NCI-H2227 (cell line): ENCODE measurements around the gene MYO3A.

ENCODE experiments used
- DNase-seq: peaks from one replicate; lab custom pipeline; 2025; ENCODE audit not compliant: unreplicated experiment; lab: John Stamatoyannopoulos, UW

The MYO3A gene, protein sequence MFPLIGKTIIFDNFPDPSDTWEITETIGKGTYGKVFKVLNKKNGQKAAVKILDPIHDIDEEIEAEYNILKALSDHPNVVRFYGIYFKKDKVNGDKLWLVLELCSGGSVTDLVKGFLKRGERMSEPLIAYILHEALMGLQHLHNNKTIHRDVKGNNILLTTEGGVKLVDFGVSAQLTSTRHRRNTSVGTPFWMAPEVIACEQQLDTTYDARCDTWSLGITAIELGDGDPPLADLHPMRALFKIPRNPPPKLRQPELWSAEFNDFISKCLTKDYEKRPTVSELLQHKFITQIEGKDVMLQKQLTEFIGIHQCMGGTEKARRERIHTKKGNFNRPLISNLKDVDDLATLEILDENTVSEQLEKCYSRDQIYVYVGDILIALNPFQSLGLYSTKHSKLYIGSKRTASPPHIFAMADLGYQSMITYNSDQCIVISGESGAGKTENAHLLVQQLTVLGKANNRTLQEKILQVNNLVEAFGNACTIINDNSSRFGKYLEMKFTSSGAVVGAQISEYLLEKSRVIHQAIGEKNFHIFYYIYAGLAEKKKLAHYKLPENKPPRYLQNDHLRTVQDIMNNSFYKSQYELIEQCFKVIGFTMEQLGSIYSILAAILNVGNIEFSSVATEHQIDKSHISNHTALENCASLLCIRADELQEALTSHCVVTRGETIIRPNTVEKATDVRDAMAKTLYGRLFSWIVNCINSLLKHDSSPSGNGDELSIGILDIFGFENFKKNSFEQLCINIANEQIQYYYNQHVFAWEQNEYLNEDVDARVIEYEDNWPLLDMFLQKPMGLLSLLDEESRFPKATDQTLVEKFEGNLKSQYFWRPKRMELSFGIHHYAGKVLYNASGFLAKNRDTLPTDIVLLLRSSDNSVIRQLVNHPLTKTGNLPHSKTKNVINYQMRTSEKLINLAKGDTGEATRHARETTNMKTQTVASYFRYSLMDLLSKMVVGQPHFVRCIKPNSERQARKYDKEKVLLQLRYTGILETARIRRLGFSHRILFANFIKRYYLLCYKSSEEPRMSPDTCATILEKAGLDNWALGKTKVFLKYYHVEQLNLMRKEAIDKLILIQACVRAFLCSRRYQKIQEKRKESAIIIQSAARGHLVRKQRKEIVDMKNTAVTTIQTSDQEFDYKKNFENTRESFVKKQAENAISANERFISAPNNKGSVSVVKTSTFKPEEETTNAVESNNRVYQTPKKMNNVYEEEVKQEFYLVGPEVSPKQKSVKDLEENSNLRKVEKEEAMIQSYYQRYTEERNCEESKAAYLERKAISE (N-terminal part only)

DNA sequence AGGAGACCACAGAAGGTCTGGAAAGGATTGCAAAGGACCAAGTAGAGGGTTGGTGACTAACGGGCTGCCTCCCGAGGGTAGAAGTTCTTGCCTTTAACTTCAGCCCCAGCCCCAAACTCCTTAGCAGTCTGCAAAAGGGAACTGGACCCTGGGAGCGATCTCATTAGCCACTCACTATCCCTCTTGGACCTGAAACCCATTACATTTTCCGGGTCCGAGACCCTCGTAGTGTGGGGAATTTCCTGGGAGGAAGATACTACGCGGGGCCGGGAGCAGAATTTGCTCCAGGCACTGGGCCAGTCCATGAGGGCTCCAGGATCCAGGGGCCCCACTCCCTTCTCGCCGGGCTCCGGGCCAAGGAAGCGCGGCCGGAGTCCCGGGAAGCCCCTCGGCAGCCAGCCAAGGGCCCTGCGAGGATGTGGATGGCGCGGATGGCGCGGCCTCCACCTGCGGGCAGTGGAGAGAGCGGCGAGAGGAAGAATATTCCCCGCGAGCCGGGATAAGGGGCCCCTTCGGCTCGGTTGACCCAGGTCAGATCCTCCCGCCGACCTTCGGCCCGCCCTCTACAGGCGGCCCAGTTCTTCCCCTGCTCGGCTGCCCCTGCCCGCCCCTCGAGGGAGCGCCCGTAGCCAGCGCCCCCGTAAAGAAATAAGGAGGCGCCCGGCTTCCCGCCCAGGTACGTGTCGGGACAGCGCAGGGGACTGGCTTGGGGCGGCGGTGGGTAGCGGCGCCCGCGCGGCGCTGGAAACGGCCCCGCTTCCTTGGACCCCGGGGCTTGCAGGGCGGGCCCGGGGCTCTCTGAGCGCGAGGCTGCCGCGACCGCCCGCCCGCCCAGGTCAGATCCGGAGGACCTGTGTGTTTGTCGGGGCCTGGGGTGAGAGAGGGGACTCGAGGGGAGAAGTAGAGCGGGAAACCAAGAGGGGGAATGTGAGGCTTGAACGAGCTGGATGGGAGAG, at the start of gene MYO3A:
TSS of gene MYO3A (plus strand) at position 577 of the 956 bp plus-strand sequence. CDS start 17,882 bp downstream, outside the sequence.
- peak; percentile 75 for DNase-seq

DNA sequence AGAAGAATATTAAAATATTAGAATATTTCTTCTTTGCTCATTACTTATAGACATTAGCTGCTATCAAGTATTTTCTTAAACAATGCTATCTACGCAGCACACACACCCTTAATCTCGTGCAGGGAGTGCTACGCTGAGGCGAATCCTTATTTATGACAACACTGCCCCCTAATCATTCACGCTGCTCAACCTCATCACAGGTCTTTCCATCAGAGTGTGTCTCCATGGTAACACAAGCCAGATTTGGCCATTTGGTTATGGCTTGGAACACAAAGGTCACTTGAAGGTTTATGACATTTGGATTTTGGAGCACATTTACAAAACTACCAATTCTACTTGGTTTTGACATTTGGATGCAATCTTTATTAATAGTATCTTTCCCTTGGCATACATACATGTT, 45.4 kb upstream of the MYO3A start:
- peak; percentile 52 for DNase-seq

DNA sequence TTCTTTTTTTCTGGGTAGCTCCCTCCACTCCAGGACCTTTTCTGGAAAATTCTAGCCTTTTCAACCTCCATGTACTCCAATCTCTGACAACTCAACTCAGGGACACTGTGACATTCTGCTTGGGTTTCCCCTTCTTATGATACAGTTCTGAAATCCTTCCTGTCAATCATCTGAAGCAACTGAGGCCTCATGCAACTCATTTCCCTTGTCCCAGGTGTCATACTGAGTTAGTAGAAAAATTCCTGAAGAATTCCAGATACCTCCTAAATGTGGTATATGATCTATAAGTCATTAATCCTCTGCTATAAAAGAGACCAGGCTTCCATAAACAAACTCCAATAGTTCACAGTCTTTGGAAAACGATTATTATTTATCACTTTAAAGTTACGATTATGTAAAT, 43.0 kb upstream of the MYO3A start:
- DNase-seq = no peak

DNA sequence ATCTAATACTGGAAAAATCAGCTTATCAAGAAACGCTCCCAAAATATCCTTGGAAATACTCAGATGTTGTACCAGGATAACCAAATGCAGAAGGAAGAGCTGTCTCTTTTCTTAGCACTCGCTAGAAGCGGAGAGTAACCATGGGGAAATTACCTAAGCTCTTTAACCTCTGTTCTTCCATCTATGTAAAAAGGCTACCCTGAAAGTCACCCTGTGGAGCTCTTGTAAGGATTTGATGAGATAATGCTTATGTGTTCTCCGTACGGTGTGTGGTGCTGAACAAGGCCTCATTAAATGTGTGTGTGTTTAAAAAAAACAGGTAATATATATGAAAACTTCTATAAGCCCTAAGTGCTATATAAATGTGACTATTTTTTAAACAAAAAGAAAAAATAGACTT, 38.2 kb upstream of the MYO3A start:
- DNase-seq = peak; percentile 27

DNA sequence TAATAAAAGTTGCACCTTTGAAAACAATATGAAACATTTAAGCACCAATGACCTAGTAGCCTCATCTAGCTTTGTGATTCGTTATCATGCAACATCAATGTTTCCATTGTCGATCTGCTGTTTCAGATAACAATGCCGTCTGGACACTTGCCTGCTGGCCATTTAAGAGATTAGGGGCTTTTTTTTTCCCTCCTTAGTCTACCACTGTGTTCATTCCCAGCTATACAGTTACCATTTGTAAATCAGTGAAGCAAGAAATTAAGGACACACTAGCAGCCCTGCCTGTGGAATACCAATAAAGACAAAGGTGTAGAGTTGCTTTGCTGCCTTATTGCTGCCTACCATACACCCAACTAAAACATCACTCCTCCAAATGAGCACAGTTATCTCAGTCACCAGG, 37.6 kb upstream of the MYO3A start:
- DNase-seq = no peak

DNA sequence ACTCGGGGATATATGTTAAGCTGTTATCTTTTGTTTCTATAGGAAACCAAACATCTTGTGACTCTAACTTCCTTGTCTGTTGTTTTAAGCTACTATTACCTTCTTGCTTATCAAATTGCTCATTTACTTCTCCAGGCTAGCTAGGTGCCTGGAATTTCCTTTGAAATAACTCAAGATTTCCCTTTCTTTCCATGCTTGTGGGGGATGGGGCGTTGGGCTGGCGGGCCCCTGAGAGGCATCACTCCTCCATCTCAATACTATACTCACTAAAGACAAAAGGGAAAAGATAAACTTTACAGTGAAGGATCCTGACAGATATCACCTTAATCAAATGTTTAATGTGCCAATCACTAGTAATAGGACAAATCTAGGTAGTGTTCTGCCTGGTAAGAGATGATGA, 34.7 kb upstream of the MYO3A start:
- no peak for DNase-seq

DNA sequence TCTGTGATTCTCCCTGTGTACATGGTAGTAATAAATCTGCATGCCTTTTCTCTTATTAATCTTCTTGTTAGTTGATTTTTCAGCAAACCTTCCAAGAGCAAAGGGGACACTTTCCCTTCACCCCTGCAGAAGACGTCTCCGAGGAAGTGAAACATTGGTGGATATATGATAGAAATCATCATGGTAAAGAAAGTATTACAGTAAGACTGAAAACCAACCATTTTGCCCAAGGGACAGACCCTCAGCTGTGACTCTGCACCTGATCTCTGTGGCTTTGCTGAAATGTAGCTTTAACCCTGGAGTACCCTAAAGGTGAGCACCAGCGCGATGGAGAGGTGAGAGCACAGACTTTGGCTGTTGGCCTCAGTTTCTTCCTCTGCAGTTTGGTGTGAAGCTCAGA, 32.8 kb upstream of the MYO3A start:
- DNase-seq = no peak

DNA sequence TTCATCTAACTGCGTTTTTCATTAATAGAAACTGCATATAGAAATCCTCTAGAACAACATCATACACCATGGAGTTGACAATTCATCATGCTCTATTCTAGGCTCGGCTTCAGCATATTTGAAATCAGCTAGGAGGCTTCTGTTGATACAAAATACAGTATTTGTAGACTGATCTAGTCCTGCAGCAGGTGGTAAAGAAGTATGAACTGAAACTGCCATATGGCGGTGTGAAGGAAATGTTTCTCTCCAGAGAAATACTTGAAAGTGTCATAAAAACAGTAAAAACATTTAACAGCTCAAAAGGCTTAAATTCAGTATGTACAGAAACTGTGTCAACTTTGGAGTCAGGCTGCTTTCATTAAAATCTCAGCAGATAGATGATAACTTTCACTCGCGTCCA, 32.0 kb upstream of the MYO3A start:
- DNase-seq = no peak

DNA sequence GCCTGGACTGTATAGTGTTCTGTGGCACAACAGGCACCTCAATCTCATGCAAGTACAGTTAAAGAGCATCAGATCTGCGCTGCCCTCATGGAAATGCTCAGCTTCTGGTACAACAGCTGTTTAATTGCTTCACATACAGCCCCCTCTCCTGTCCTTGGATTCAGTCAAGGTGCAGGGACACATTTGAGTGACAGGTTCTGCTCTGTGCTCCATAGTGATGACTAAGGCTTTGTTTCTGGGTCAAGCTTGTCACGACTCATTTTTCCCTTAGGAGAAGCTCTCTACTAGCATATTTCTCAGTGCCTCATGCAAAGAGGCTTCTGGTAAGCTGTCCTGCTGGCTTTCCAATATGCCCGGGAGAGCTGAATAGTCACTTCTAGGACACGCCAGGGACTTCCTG, 26.8 kb upstream of the MYO3A start:
- DNase-seq = no peak

DNA sequence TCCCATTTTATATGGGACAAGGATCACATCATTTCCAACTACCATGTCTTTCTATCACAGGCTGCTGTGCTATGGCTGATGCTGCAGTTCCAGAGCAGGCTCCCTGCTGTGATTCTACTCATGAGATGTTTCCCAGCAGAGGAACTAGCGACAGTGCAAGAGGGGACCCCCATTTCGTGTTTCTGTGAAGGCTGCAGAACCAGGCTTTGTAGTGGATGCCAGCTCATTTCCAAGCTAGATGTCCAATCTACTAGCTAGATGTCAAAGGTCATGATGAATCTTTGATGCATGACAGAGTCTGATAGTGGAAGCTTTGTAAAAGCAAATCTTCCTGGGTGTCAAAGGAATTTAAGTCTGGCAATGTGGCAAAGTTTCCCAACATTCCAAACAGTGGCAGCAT, 21.2 kb upstream of the MYO3A start:
- peak; percentile 42 for DNase-seq

DNA sequence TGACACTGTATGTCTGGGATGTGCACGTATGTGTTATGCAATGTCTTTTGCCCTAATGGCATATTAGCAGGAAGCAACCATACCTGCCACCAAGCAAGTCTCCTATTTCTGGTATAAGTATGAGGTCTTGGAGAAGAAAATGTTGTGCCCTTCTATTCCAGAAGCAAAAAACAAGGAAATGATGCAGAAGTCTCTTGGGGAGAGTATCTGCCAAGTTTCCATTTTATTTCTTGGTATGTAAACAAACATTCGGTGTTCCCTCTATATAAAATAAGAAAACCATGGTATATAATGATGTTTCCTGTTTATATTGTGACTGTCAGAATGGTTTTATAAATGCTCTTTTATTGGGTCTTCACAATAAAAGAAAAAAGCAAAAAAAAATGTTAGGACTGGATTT, 19.3 kb upstream of the MYO3A start:
- DNase-seq = no peak

DNA sequence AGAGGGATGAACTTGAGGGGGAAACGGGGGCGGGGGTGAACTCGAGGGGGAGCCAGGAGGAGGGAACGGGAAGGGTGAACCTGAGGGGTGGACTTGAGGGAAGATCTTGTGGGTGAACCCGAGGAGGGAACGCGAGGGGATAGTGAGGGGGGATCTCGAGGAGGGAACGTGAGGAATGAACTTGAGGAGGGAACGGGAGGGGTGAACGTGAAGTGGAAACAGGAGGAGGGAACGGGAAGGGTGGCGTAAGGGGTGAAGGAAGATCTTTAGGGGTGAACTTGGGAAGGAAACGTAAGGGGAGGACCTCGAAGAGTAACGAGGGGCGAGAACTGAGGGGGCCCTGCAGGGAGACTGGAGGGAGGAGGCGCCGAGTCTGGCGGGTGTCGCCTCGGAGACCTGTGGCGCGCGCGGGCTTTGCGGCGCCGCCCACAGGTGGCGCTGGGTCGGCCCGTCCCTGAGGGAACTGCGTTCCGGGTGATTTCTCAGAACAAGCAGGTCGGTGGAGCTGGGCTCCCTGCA, 651 bp downstream of the MYO3A start:
- peak; percentile 86 for DNase-seq

DNA sequence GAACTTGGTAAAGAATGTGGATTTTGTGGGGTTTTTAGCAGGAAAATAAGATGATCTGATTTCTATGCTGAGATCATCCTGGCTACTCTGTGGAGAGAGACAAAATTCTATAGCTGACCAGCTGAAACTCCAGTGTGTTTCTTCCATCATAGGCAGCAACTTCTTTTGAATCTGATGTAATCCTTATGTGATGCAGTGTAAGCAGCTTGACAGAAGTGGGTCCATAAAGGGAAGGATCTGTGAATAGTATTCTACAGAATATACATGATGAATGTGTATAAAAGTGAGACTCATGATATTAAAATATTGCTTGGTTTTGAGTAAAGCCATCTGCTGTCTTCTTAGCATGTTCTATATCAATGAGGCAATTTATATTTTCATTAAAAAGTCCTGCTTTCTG, 4.4 kb downstream of the MYO3A start:
- DNase-seq = peak; percentile 44

DNA sequence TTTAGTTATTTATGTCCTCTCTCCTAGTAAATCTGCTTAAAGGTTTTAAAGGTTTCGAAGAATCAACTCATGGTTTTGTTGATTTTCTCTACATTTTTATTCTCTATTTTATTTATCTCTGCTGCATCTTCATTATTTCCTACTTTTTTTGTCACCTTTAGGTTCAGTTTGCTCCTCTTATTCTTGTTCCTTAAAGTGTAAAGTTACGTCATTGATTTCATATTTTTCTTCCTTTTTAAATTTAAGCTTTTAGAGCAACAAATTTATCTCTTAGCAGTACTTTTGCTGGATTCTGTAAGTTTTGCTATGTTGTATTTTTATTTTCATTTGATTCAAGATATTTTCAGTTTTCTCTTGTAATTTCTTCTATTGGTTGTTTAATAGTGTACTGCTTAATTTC, 10.7 kb downstream of the MYO3A start:
- DNase-seq = no peak

DNA sequence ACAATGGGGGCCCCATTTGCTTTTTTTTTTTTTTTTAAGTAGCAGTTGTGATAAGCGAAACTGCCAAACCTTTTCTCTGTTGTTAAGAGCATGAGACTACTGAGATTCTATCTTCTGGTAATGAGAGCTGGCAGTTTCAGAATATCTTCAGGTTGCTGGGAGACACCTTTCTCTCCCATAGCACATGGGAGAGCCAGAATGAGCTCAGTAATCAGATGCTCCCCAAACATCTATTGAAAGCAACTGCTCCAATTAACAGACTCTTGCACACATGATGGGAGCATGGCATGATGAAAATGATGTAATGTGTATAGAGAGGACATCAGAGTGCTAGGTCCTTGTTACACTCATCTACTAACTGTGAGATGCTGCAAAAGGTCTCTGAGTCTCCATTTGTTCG, 18.8 kb downstream of the MYO3A start:
- DNase-seq = peak; percentile 55

DNA sequence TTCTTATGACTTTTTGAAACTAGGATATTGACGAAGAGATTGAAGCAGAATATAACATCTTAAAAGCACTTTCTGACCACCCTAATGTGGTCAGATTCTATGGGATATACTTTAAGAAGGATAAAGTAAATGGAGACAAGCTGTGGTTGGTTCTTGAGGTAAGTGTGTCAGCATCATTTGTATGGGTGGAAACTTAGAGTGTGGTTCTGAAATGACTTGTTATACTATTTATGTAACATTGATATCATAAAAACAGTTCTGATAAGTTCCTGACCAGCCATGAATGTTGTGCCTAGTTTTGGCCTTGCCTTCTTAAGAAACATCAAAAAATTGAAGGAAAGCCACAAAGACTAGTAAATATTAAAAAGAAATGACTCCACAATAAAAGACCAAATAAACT, 20.8 kb downstream of the MYO3A start:
- no peak for DNase-seq

DNA sequence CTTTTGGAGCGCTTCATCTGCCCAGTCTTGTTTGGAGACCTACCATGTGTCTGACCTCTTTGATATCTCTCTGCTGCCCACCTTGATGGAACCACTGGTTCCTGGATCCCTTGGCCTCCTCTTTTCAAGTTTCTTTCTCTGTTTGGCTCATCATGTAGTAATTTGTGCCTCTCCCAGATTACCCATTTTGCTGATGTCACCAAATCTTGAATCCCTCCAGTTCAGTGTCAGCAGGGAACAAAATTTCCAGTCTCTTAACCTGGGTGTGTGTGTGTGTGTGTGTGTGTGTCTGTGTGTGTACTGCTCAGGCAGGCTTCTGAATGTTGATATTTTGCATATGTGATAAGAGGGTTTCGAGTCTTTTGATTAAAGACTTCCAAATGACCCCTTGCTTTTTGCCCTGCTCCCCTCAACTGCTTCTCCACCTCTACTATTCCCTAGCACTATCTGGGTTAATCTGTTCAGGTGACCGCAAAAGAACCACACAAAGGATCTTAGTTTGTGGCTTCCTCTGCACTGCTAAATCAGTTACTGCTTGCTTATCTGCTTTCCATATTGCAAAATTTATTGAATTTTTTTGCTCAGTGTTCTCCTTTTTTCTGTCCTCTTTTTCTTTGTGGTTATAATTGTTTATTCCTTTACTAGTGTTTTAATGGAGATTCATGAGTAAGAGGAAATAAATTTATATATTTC, 25.7 kb downstream of the MYO3A start:
- no peak for DNase-seq

DNA sequence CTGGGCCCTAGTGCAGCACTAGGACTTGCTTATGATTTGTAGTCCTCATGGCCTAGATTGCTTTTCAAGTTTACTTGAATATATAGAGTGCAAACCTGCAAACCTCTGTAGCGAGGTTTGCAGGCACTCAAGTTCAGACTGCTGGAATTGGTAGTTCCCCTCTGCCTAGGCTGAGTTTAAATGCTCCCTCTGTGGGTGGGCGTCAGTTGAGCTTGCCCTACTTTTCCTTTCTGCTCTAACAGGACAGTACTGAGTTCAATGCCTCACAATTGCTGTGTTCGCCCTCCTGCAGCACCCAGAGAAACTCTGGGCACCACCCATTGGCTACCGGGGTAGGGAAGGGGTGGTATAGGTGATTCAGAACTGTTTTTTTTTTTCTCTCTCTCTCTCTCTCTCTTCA, 31.6 kb downstream of the MYO3A start:
- no peak for DNase-seq

DNA sequence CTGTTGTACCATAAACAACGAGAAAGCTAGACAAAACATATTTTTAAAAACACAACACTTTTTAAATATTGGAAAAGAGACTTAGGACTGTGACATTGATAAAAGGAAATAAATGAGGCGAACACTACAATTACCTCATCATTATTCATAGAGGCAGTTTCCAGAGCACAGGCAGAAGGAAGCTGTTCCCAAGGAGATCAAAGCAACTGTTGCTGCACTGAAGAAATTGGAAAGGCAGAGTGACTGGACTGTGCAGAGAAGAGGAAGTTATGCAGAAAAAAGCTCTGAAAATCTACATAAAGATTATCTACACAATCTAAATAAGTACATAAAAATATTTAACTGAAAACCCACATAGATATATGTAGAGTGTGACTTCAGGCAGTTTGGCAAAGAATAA, 32.8 kb downstream of the MYO3A start:
- DNase-seq = no peak
